GM21423 (cell line): ENCODE results near the gene THAP3.

Experiments
- ATAC-seq: cut with Tn5 transposase; IDR thresholded peaks from one replicate; pipeline ENCODE4 v1.9.1; 2021; ENCODE audit warnings: mild to moderate bottlenecking, moderate library complexity; ENCODE audit not compliant: unreplicated experiment

Gene THAP3, protein sequence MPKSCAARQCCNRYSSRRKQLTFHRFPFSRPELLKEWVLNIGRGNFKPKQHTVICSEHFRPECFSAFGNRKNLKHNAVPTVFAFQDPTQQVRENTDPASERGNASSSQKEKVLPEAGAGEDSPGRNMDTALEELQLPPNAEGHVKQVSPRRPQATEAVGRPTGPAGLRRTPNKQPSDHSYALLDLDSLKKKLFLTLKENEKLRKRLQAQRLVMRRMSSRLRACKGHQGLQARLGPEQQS

GRCh38 chr1:6624710-6625583 is at the start of gene THAP3:
Gene THAP3, plus strand, starts transcription at chr1:6624868. Its CDS starts 351 bp downstream, at chr1:6625219.
- ATAC-seq: peak; percentile 72

DNA sequence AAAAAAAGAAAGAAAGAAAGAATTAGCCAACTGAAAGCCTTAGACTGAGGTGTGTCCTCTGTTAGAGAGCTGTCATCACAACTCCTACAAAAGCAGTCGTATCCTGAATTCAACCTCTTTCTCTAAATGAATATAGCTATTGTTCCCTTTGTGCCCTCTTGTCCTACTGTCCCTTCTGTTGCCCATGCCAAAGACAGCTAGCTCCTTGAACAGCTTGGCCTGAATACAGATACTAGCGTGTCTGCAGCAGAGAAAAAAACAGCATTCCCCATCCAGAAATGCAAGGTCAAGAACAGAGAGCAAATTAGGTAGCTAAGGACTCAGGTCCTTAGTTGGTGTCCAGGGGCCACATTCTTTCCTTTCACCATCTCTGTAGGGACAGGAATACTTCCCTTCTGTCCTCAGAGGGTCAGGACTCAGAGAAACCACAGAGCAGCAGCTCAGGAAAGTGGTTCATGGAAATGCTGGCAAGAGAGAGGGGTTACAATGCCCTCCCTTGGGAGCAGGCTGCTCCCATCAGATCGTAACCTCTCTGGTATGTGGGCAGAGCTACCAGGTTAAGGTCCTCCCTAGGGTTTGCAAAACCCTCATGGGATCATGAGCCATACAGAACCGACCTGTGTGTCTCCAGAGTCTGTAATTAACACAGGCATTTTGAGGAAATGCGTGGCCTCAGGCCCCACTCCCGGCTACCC is 46.7 kb upstream of the THAP3 start:
- ATAC-seq: no peak

DNA sequence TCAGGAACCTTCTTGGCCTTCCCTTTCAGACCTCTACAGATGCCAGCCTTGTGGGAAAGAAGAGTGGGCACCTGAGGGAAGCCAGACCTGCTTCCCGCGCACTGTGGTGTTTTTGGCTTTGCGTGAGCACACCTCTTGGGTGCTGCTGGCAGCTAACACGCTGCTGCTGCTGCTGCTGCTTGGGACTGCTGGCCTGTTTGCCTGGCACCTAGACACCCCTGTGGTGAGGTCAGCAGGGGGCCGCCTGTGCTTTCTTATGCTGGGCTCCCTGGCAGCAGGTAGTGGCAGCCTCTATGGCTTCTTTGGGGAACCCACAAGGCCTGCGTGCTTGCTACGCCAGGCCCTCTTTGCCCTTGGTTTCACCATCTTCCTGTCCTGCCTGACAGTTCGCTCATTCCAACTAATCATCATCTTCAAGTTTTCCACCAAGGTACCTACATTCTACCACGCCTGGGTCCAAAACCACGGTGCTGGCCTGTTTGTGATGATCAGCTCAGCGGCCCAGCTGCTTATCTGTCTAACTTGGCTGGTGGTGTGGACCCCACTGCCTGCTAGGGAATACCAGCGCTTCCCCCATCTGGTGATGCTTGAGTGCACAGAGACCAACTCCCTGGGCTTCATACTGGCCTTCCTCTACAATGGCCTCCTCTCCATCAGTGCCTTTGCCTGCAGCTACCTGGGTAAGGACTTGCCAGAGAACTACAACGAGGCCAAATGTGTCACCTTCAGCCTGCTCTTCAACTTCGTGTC is 45.9 kb upstream of the THAP3 start:
- no peak for ATAC-seq

- peak; percentile 95 for ATAC-seq
Observed at GRCh38 chr1:6579374-6580118, 45.1 kb upstream of the THAP3 start, which contains the start of gene ZBTB48. Gene ZBTB48, plus strand, starts transcription at chr1:6579994. Its CDS starts 616 bp downstream, at chr1:6580610.

DNA sequence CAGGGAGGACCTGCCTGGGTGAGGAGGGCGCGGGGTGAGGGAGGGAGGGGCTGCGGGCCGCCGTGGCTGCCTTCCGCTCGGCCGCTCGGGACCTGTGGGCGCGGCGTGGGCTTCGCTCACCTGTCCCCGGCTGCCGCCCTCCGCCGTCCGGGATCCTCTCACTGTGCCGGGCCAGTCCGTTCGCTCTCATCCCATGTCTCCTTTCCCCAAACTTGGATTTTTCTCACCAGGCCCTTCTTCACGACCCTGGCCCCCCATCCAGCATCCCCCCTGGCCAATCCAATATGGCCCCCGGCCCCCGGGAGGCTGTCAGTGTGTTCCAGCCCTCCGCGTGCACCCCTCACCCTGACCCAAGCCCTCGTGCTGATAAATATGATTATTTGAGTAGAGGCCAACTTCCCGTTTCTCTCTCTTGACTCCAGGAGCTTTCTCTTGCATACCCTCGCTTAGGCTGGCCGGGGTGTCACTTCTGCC is 44.5 kb upstream of the THAP3 start:
- ATAC-seq: no peak

- no peak for ATAC-seq
Observed at GRCh38 chr1:6580593-6581409, 43.9 kb upstream of the THAP3 start.

DNA sequence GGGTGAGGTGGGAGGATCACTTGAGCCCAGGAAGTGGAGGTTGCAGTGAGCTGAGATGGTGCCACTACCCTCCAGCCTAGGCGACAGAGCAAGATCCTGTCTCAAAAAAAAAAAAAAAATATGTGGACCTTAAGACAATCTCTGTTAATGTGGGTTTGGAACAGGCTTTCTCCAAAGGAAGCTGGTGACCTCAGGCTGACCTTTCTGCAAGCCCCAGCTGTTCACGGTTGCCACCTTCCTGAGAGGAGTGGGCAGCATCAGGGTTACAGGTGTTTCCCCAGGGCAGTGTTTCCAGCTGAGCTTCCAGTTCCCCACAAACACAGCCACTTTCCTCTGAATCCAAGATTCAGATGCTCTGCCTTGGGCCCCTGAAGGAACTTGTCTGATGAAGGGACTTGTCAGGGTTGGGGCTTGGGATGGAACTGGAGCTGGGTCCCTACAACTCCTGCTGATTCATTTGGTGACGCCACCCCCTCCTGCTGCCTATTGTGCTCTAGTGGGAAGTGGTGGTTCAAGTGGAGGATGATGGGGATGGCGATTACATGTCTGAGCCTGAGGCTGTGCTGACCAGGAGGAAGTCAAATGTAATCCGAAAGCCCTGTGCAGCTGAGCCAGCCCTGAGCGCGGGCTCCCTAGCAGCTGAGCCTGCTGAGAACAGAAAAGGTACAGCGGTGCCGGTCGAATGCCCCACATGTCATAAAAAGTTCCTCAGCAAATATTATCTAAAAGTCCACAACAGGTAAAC is 42.9 kb upstream of the THAP3 start:
- no peak for ATAC-seq

DNA sequence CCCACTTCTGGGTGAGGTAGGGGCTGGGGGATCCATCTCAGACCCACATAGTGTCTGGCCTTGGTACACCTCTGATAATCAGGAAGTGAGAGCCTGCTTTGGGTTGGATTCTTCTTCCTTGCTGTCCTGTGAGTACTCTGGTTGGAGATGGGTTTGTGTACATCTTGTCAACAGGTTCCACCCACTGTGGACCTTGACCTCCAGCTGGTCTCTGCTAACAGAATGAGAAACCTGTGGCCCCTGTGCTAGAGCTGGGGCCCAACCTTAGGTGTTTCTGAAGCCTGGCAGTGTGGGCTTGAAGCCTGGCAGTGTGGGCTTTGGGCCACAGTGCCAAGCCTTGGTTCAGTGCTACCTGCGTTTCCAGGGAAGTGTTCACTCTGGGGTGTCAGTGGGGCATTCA is 42.3 kb upstream of the THAP3 start:
- no peak for ATAC-seq

GRCh38 chr1:6584126-6585080 is 40.3 kb upstream of the THAP3 start:
- no peak for ATAC-seq

GRCh38 chr1:6585081-6585722 is 39.5 kb upstream of the THAP3 start:
- no peak for ATAC-seq

- no peak for ATAC-seq
Observed at GRCh38 chr1:6585841-6586240, 38.8 kb upstream of the THAP3 start.

DNA sequence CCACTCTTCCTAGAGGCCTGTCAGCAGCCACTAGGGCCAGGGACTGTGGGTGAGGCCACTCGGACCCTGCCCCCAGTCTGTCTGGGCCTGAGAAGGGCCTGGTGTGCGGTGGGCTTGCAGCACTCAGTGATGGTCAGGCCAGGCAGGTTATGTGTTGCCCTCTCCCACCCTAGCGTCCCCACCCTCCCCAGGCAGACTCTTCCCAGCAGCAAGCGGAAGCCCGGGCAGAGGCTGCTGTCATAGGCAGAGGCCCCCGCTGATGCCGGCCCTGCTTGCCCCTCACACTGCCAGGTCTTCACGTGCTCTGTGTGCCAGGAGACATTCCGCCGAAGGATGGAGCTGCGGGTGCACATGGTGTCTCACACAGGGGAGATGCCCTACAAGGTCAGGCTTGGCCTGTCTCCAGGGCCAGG is 38.3 kb upstream of the THAP3 start:
- no peak for ATAC-seq

- ATAC-seq: no peak
Observed at GRCh38 chr1:6587261-6588005, 37.2 kb upstream of the THAP3 start.

DNA sequence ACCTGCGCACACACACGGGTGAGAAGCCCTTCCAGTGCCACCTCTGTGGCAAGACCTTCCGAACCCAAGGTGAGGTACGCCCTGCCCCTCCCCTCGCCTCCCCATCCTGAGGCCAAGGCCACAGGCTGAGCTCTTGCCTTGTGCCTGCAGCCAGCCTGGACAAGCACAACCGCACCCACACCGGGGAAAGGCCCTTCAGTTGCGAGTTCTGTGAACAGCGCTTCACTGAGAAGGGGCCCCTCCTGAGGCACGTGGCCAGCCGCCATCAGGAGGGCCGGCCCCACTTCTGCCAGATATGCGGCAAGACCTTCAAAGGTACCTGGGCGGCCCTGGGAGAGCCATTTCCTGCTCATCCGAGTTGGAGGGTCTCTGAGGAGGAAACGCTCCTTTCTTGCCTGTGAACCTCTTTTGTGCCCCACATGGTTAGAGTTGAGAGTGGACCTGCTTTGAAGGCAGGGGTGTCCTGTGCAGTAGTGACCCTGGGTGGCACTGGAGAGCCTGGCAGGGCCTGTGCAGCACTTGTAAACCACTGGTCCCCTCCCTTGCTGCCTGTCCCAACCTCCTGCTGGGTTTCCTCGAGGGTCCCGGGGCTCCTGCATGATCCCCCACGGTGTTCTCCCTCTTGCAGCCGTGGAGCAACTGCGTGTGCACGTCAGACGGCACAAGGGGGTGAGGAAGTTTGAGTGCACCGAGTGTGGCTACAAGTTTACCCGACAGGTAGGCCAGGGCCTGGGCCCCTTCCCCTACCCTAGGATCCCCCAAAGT is 36.4 kb upstream of the THAP3 start:
- no peak for ATAC-seq

DNA sequence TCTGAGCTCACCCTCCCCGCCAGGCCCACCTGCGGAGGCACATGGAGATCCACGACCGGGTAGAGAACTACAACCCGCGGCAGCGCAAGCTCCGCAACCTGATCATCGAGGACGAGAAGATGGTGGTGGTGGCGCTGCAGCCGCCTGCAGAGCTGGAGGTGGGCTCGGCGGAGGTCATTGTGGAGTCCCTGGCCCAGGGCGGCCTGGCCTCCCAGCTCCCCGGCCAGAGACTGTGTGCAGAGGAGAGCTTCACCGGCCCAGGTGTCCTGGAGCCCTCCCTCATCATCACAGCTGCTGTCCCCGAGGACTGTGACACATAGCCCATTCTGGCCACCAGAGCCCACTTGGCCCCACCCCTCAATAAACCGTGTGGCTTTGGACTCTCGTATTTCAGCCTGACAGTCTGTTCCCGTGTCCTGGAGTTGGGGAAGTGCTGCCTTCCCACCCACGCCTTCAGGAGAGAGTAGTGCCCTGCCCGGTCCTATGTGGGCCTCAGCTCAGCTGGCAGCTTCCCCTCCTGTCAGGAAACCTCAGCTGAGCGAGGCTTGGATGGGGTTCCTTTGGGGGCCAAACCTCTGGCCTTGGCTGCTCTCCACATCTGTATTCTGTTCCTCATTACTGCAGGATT is 35.7 kb upstream of the THAP3 start:
- ATAC-seq: no peak
